ENCODE results near the gene SLC4A11.

- no peak for TF ChIP-seq KDM1A (IDR thresholded peaks at IDR 0.05; ENCODE audit: low read depth)
- TF ChIP-seq CTCF (IDR thresholded peaks at IDR 0.05): no peak
- TF ChIP-seq CHD2 (IDR thresholded peaks at IDR 0.05; ENCODE audit: low read length, partially characterized antibody): no peak
- no peak for TF ChIP-seq ELK1 (IDR thresholded peaks at IDR 0.05; ENCODE audit: low read depth, low read length)
- no peak for TF ChIP-seq EP300 (IDR thresholded peaks at IDR 0.05)
- TF ChIP-seq POLR2A (IDR thresholded peaks at IDR 0.05; ENCODE audit: low read length): no peak
- TF ChIP-seq HES2 (IDR thresholded peaks at IDR 0.05): no peak
- no peak for TF ChIP-seq JUNB (IDR thresholded peaks at IDR 0.05)
- no peak for TF ChIP-seq CBX8 (IDR thresholded peaks at IDR 0.05)
- TF ChIP-seq MAX (IDR thresholded peaks at IDR 0.05): no peak
- TF ChIP-seq NR3C1 (IDR thresholded peaks at IDR 0.05): no peak
- no peak for TF ChIP-seq HOXA7 (CRISPR knock-in tag; IDR thresholded peaks at IDR 0.05)
- TF ChIP-seq BHLHE40 (IDR thresholded peaks at IDR 0.05; ENCODE audit: low read depth, low read length): no peak
- no peak for TF ChIP-seq CHD4 (IDR thresholded peaks at IDR 0.05; ENCODE audit: borderline replicate concordance)
Measured at GRCh38 chr20:3242172-3242692, 3.2 kb upstream of the SLC4A11 start.
